ENCODE measurements around the gene PTPRU.

Gene PTPRU

DNA sequence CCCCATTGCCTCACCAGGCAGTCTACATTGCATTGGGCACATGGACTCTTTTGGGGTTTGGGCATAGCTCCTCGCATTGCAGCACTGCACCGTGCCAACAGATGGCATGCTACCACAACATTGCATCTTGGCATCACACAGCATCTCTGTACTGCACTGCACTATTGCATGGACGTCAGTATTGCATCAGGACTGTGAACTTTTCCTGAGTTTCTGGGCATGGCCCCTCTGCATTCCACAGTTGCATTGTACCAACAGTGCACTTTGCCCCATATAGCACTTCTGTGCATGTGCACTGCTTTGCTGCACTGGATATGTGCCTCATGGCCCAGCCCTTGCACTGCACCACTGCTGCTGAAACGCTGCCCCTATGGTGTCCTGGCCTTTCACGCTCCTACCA lies 9.6 kb downstream of the PTPRU start:
- DNase-seq (ENCODE audit: low spot score): peak; percentile 22

DNA sequence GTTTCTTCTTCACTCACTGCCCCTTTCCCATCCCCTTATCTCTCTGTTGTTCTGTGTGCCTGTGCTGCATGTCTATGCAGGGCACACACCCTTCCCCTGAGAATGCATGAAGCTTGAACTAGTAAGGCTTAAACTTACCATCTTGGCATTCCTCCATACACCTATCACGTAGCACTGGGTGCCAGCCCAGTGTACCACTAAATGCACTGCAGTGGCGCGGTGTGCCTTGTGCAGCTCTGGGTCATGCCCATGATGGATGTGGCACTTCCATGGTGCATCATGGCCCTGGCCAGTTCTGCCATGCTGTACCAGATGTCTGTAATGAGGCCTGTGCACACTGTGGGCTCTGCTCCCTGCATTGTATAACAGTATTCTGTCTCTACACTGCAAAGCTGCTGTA lies 10.7 kb downstream of the PTPRU start:
- DNase-seq (ENCODE audit: low spot score): no peak

DNA sequence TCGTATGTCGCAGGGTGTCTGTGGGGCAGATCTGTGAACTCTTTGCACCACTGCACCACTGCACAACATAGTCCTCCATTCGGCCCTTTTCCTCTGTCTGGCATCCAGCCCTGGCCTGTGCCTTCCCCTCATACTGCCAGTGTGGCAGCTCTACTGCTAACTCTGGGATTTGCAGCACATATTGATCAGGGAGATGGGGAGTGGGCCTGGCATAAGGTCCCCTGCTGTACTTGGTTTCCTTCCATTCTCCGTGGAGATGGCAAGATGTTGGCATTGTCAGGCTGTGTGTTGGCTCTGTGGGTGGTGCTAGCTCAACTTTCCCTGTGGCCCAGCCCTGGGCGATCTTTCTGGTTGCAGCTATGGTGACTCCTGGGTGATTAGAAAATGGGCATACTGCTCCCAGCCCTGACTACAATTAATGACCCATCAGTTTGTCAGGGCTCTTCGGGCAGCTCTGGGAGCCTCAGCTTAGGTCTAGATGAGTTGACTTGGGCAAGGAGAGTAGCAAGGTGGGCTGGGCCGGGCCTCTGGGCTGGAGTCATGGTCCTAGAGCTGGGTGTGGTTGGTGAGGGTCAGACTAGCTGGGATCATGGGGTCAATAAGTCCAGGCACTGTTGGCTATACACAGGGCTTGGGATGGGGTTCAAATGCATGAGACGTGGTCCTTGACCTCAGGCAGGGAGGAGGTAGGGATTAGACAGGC lies 11.4 kb downstream of the PTPRU start:
- DNase-seq (ENCODE audit: low spot score): no peak

DNA sequence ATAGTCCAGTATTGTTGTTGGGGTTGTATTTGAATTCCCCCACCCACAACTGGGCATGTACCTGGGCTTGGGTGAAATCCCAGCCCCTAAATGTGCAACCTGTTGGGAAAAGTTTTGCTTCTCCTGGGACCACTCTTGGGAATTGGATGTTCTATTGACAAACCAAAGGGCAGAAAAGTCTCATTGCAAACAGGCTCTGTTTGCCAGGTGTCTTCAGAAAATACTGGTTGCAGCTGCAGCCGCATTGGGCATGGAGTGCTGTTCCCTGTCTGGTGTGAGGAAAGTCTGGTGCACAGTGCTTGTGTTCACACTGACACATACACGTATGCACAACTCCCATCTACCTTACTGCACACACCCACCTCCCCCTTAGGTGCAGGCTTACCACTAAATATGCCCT lies 12.1 kb downstream of the PTPRU start:
- no peak for DNase-seq (ENCODE audit: low spot score)

DNA sequence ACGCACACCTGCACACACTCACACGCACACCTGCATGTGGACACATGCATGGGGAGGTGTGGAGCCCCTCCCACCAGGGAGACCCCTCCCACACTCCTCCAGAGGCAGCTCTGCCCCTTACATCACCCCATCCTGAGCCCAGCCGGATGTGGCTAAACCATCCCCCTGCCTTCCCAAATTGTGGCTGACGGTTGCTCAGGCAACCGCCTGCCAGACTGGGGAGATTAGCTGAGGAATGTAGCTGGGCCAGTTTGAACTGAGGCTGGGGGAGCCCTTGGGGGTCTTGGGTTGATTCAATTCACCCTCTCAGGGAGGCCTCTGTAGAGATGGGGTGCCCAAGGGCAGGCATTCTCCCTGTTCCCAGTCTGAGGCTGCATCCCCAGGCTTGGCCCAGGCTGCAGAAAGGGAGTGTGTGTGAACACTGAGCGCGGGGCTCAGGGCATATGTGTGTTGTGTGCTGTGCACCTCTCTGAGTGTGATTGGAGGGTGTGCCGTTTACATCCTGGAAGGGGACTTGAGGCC lies 12.9 kb downstream of the PTPRU start:
- DNase-seq (ENCODE audit: low spot score): no peak

DNA sequence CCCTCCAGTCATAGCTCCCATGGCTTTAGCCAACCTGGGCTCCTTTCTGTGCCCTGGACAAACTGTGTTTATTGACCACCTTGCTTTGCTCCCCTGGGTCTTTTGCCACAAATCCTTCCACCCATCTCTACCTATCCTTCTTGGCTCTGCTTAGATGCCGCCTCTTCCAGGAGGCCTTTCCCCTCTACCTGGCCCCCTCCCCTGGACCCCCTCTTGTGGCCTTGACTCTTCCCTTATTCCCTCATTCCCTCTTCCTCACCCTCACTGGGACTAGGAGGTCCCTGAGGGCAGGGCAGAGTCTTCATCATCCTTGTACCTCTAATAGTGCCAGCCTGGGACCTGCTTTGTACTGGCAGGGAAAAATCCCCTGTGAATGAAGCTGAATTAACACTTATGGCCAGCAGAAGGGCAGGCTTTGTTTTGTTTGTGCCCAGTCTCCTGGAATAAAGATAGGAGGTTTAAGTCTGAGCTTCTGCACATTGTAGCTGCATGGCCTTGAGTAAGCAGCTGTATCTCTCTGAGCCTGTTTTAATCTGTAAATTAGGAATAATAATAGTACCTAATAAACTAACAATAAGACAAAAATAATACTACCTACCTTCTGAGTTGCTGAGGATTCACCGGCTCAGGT lies 13.7 kb downstream of the PTPRU start:
- DNase-seq (ENCODE audit: low spot score): no peak

DNA sequence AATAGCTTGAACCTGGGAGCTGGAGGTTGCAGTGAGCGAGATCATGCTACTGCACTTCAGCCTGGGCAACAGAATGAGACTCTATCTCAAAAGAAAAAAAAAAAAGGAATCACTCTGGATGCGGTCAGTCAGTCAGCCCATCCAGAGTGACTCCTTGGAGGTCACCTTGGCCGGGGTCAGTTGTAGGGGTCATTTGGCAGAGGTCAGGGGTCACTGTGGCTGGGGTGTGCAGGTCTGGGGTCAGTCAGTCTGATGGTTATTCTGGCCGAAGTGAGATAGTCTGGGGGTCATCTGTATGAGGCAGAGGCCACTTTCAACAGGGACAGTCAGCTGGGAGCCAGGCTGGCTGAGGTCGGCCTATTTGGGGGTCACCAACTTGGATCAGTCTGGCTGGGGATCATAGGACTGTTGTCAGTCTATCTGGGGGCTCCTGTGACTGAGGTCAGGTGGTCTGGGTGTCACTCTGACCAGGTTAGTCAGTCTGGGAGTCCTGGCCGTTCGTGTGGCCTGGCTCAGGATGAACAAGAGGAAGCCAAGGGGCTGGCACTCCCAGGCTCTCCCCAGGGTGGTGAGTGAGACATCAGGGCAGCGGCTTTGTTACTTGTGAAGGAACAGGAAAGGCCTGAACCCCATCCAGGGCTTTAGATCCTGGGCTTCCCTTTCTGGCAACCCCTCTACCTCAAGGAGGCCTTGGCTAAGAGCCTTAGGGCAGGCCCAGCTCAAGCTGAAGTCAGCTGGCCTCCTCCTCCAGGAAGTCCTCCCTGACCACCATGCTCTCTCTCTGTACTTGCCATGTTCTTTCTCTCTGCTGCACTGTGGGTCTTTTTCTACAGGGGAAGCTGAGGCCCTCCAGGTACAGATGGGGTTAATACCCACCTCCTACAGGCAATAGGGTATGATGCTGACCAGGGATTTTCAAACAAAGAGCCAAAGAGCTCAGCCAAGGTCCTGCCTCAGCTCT lies 15.1 kb downstream of the PTPRU start:
- no peak for DNase-seq (ENCODE audit: low spot score)

DNA sequence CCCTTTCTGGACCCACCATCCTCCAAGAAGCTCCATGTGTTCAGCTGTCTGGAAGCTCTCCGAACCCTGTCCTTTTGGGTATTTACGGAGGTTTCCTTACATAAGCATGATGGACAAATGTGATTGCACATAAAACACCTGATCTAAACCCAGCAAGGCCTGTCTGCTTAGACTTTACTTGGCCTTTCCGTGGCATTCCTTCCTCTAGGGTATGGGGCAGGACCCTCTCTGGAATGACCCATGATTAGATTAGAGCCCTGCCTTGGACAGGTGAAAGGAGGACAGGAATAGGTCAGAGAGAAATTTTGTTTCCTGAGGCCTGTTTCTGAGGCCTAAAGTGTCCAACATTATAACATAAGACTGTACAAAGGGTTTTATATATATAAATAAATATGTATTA lies 16.9 kb downstream of the PTPRU start:
- no peak for DNase-seq (ENCODE audit: low spot score)

DNA sequence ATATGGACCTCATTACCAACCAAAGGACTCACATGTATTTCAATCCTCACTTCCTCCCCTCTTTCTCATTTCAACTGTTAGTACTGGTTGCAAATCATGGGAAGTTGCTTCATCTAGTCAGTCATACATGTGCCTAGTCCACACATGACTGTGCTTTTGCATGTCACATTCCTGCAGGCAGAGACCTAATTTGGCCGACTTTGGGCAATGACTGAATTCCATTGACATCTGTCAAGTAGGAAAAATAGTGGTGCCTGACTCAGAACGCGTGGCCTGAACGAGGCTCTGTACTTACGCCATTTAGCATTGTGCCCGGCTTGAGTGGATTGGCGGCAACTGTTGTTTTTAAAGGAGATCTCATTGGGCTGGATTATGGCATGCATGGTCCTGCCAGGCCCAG lies 18.0 kb downstream of the PTPRU start:
- DNase-seq (ENCODE audit: low spot score): peak; percentile 16

DNA sequence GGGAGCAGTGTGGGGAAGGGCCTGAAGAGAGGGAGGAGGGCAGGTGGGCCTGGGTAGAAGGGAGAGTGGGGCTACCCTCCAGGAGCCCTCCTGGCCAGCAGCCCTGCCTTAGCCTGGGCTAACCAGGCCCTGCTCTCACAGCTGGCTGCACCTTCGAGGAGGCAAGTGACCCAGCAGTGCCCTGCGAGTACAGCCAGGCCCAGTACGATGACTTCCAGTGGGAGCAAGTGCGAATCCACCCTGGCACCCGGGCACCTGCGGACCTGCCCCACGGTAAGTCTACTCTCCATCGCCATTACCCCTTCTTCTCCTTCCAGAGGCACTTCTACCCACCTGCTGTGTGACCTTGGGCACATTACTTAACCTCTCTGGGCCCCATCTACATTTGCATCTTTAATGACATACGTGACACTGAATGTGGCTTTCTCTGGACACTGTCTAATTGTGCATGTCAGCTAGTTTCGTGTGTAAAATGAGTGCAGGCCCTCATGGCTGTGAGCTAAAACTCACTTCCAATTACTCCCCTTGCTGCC lies 18.9 kb downstream of the PTPRU start:
- DNase-seq (ENCODE audit: low spot score): no peak

DNA sequence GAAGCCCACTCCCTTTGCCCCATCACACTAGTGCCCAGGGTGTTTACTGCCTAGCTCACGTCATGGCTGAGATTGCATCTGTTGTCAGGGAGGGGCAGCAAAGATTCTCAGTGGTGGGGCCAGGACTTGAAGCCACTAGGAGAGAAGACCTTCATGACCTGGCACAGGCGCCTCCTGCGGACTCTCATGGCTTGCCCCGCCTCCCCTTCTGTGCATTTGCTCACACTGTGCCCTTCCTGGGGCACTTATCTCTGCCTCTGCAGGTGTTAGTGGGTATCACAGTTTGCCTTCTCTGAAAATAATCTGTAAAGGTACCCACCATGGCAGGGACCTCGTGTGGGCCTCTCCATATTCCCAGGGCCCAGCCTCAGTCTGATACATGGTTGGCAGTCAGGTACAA lies 20.1 kb downstream of the PTPRU start:
- DNase-seq (ENCODE audit: low spot score): no peak

DNA sequence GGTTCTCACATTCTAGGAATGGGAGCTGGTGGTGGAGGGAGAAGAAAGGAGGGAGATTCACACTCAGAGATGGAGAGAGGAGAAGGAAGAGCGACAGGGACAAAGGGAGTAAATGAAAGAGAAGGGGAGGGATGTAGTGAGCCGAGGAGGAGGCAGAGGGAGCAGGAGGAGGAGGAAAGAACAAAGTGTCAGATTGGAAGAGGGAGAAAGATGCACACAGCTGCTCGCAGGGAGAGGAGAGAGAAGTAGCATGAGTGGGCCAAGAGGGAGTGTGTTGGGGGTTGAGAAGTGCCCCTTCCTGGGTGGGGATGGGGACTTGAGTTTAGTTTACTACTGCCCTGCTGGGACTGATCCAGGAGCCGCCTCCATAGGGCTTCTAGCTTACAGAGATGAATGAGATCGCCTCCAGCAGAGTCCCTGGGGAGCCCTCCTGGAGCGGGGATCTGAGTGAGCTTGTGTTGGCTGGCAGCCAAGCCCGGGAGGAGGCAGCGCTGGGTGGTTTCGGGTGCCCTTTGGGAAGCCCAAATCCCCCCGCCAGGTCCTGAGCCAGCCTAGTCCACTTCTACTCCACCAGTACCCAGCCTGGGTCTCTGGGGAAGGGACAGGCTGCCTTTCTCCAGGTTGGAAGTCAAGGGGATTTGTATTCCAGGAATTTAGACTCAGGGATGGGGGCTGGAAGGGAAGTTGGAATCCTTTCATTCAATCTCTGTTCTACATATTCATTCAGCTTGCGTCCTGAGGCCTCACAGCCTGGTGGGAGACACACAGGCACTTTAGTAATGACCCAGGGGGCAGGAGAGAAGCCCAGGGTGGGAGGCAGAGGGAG lies 20.9 kb downstream of the PTPRU start:
- DNase-seq (ENCODE audit: low spot score): no peak

DNA sequence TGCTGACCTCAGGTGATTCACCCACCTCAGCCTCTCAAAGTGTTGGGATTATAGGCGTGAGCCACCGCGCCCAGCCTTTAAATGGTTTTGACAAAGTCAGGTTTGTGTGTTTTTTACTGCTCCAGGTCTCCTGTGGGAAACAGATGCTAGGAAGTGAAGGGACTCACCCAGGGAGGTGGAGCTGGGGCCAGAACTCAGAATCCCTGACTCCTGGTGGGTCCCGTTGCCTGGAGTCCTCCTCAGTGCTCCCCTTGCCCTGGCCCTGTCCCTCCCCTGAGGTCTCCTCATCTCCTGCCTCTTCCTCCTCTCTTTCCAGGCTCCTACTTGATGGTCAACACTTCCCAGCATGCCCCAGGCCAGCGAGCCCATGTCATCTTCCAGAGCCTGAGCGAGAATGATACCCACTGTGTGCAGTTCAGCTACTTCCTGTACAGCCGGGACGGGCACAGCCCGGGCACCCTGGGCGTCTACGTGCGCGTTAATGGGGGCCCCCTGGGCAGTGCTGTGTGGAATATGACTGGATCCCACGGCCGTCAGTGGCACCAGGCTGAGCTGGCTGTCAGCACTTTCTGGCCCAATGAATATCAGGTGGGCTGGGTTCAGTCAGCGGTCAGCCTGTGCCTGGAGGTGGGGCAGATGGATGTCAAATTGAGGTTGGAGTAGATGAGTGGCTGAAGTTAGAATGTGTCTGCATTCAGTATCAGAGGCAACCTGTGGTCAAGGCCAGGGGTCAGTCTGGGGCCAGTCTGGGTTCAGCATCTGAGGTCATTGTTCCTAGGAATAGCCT lies 22.1 kb downstream of the PTPRU start:
- DNase-seq (ENCODE audit: low spot score): no peak

DNA sequence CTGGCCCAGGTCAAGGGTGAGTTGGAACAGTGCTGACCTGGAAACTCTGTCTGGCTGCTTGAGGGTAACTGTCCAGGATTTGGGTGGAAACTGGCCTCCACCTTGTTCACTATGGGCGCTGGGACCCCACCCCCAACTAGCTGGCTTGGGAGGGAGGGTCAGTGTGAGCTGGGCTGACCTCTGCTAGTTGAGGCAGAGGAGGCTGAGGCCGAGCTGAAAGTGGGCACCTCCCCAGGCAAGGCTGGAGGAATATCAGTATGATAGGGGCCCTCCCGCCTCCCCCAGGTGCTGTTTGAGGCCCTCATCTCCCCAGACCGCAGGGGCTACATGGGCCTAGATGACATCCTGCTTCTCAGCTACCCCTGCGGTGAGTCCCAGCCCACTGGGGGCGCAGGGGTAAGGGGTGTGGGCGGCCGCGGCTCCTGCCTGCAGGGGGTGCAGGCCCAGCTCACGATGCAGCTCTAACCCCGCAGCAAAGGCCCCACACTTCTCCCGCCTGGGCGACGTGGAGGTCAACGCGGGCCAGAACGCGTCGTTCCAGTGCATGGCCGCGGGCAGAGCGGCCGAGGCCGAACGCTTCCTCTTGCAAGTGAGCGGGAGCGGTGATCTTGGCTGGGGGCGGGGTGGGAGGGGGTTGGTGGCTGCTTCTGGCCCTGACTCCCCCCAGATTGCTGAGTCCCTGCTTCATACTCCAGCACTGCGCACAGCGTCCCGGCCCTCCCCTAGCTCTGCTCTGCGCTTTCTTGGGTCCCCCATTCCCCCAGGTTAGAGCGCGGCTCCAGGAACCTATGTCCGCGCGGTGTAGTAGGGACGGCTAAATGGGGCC lies 22.9 kb downstream of the PTPRU start:
- no peak for DNase-seq (ENCODE audit: low spot score)

DNA sequence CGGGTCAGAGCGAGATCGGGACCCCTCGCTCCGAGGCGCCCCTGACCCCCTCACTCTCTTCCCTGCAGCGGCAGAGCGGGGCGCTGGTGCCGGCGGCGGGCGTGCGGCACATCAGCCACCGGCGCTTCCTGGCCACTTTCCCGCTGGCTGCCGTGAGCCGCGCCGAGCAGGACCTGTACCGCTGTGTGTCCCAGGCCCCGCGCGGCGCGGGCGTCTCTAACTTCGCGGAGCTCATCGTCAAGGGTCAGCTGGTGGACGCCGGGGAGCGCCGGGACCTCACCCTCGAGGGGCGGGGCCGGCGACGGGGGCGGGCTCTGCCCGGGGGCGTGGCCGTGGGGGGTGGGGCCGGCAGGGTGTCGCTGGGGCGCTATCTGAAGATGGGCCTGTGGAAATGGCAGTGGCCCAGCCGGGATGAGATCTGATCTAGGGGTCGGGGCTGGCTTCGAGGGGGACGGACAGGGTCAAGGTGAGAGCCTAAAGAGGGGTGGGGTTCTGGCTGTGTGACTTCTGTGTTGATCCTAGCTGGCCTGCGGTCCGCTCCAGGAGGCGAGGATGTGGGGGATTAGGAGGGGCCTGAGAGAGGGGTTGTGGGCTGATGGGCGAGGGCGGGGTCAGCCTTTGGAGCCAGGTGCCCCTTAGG lies 23.6 kb downstream of the PTPRU start:
- no peak for DNase-seq (ENCODE audit: low spot score)

DNA sequence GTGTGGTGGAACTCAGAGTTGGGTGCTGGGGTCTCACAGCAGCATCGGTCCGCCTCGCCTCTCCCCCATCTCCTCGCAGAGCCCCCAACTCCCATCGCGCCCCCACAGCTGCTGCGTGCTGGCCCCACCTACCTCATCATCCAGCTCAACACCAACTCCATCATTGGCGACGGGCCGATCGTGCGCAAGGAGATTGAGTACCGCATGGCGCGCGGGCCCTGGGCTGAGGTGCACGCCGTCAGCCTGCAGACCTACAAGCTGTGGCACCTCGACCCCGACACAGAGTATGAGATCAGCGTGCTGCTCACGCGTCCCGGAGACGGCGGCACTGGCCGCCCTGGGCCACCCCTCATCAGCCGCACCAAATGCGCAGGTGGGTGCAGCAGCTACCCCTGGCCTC lies 24.2 kb downstream of the PTPRU start:
- DNase-seq (ENCODE audit: low spot score): no peak

DNA sequence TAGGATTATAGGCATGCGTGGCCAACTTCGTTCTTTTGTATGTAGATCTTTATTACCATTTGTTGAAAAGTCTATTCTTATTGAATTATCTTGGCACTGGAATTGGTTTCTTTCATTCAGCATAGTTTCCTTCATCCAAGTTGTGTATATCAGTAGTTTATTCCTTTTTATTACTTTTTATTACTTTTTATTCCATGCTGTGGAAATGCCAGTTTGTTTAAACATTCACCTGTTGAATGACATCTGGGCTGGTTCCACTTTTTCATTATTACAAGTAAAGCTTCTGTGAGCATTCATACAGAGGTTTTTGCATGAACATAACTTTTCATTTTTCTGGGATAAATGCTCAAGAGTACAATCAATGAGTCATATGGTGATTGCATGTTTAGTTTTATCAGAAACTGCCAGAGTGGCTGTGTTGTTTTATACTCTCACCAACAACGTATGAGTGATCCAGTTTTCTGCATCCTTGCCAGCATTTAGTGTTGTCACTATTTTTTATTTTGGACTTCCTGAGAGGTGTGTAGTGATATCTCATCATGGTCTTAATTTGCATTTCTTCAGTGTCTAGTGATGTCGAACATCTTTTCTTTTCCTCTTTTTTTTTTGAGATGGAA lies 28.6 kb downstream of the PTPRU start:
- peak; percentile 36 for DNase-seq (ENCODE audit: low spot score)

DNA sequence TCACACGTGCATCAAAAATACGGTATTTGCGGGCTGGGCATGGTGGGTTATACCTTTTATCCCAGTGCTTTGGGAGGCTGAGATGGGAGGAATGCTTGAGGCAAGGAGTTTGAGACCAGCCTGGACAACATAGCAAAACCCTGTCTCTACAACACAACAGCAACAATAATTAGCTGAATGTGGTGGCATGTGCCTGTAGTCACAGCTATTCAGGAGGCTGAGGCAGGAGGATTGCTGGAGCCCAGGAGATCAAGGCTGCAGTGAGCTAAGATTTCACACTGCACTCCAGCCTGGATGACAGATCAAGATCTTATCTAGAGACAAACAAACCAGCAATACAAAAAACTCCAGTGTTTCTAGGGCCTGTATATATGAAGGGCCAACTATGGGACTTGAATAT lies 30.6 kb downstream of the PTPRU start:
- no peak for DNase-seq (ENCODE audit: low spot score)

Measured in RKO (cell line).